NCI-H128 (cell line): ENCODE results near the gene CHST1.

ENCODE experiments used
- DNase-seq: peaks from one replicate; lab custom pipeline; 2025; ENCODE audit not compliant: unreplicated experiment; lab: John Stamatoyannopoulos, UW

Gene CHST1, protein sequence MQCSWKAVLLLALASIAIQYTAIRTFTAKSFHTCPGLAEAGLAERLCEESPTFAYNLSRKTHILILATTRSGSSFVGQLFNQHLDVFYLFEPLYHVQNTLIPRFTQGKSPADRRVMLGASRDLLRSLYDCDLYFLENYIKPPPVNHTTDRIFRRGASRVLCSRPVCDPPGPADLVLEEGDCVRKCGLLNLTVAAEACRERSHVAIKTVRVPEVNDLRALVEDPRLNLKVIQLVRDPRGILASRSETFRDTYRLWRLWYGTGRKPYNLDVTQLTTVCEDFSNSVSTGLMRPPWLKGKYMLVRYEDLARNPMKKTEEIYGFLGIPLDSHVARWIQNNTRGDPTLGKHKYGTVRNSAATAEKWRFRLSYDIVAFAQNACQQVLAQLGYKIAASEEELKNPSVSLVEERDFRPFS

GRCh38 chr11:45665206-45665932, at the start of gene CHST1:
CHST1 (minus strand) TSS chr11:45665622; CDS start chr11:45650923, 14,699 bp downstream.
- peak; percentile 14 for DNase-seq

DNA sequence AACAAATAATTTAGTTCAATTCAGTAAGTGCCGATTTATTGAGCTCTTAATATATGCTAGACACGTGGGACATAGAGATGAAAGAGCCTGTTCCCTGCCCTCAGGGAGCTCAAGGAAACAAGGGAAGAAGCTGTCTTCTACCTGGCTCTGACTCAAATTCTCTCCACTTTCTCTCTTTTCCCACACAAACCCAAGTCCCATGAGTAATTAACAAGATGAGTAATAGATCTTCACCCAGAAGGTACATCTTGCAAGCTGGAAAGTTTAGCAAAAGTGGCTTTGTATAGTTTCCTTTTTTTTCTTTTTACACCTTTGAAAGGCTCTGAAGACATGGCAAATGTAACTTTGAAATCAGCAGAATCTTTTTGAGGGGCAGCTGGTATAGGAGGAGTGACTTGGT, 48.2 kb upstream of the CHST1 start:
- no peak for DNase-seq

DNA sequence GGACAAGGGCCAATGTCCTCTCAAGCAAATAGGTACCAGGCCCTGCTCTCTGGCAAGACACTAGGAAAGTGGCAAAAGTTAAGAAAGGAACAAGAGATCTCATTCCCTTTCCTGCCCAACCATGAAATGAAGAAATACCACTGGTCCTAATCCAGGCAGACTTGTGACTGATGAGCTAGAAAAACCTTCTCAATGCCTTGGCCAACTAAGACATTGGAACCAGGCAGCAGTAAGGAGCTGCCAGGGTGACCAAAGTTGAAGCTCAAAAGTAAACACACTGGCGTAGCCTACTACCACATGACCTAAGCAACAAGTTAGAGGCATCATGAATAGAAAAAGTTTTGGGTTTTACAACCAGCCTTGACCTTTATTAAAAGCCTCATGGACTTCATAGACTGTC, 45.1 kb upstream of the CHST1 start:
- no peak for DNase-seq

GRCh38 chr11:45708887-45709663, 43.7 kb upstream of the CHST1 start:
- DNase-seq = no peak

DNA sequence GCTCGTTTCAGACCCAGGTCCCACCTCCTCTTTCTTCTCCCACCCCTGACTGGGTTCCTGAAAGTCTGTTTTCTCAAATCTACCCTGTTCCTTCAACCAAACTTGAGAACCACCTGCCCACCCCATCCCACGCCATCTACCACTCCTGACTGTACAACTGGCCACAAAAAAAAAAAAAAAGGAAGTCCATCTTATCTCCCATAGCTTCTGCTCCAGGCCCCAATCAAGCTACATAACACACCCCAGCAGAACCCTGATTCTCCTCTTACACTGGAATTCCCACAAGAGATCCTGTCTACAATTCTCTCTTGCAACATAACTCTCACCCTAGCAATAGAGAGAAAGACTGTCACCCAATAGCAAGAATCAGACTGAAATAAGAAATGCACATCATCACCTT, 39.2 kb upstream of the CHST1 start:
- no peak for DNase-seq

GRCh38 chr11:45704133-45704532, 38.7 kb upstream of the CHST1 start:
- DNase-seq = no peak

- DNase-seq = no peak
Observed at GRCh38 chr11:45702511-45702910, 37.1 kb upstream of the CHST1 start.

GRCh38 chr11:45698777-45699497, 33.5 kb upstream of the CHST1 start:
- DNase-seq = no peak

- no peak for DNase-seq
Observed at GRCh38 chr11:45692808-45693453, 27.5 kb upstream of the CHST1 start.

DNA sequence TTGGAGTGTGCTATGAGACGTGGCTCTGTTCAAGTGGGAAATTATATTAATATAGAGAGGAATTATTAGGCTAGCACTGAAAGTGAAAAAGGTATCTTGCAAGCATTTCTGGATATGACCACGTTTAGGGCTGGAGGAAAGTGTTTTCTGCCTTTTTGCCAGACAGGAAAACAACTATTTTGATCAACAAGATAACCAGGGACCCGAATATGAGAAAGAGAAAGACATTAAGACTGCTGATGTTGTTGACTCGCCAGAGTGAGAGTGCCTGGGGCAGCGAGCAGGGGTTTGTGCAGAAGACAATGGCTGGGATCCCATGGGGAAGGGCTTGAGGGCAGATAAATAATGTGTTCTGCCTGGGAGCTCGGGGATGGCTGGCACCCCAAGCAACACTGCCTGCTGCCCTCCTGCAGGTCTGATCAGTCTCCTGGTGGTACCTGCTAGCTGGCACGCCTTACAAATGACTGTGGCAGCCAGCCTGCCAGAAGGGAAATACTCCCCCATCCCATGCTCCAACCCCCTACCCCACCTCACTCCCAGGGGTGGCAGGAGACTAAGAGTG, 23.1 kb upstream of the CHST1 start:
- no peak for DNase-seq

DNA sequence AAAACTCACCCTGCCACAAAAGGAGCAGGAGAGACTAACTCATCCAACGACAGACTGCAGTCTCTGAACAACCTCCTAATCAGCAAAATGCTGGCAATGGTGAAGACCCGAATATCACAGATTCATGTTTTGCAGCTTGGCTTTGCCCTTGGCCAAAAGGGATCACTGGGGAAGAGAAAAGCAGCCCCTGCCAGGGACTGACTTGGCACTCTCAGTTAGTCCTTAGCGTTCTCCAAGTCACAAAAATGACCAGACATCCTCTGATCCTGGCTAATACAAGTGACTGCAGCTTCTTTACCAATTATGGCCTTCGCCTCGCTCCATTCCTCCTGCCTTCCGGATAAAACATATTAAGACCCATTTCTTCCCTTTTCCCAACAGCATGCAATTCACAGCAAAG, 22.4 kb upstream of the CHST1 start:
- no peak for DNase-seq

DNA sequence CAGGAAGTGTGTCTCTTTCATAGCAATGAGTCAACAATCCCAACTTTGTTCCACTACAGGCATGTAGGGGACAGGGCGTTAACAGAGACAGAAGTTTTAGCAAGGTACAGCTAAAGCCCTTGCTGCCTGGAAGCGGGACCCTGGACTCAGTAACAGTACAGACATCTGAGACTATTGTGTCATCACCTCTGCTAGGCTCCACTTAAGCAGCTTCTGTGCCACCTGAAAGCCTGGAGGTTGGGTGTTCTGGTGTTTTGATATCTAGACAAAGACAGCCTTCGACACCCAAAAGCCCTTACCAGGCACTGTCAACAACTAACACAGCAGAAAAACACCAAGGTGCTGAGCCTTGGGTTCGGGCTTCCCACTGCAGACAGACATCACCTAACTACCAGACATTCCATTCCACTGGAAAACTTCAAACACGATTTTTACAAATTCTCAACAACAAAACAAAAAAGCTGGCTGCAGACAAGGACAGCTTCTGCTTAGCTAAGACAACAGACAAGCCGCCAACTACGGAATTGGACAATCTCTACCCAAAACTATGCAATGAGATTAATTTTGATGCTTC, 20.6 kb upstream of the CHST1 start:
- no peak for DNase-seq

GRCh38 chr11:45684440-45684839, 19.0 kb upstream of the CHST1 start:
- DNase-seq = no peak

GRCh38 chr11:45683271-45684058, 18.0 kb upstream of the CHST1 start:
- DNase-seq = no peak

GRCh38 chr11:45679806-45680205, 14.4 kb upstream of the CHST1 start:
- no peak for DNase-seq

GRCh38 chr11:45678976-45679375, 13.6 kb upstream of the CHST1 start:
- no peak for DNase-seq

DNA sequence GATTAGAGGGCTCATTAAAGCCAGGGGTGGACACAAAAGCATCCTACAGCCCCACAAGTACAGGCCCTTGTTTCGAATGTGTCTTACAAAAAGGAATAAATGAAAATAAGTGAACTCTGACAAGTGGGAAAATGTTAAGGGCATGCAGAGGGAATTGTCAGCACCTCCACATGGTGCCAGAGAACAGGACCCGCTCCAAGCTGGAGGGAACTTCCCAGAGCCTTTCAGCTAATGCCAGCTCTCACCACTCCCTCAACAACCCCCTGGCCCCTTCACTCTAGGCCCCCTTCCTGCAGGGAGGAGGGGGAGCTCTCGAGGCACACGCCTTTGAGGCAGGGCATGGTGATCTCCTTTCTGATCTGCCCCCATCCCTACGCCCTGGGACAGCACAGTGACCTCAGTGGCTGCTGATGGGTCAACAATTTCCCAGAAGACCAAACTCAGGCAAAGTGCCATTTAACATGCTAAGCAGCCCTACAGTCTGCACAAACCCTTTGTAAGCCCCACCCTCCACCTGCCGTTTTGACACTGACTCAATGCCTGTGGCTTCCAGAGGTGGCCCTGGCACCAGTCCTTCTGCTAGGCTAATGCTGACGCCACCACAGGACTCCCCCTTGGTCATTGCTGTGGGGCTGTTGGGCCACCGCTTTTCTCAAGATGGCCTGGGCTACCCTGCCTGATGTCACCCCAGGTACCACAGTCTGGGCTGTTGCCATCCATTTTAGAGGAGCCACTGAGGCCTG, 12.5 kb upstream of the CHST1 start:
- no peak for DNase-seq

DNA sequence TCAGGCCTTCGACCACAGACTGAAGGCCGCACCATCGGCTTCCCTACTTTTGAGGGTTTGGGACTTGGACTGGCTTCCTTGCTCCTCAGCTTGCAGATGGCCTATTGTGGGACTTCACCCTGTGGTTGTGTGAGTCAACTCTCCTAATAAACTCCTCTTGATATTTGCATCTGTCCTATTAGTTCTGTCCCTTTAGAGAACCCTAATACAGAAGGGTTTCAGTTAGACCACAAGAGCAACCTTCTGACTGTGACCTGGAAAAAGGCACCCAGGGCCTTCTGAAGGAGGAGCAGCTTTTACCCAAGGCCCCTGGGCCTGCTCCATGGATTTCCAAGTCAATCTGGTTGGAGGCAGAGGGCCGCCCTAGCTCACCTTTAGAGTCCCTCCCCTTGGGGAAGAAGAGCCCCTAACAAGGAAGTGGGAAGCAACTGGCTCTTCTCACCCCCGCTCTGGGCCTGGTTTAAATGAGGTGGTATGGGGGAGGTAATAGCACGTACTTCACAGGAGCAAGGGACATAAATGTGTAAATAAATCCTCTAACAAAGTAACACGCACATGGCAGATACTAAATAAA, 11.2 kb upstream of the CHST1 start:
- no peak for DNase-seq
